GM10266 (cell line): Measurements from ENCODE around the gene AMOT.

Experiments used
- DNase-seq: peaks from one replicate; pipeline ENCODE4 v3.0.0; 2012; ENCODE audit errors: extremely low spot score
- TF ChIP-seq, protein P1 (sequence below): IDR thresholded peaks from 2 replicates; pipeline ENCODE4 v1.5.1; 2012; ENCODE audit warnings: mild to moderate bottlenecking, low read depth; ENCODE audit not compliant: control insufficient read depth, insufficient read depth; ENCODE audit errors: missing control alignments

Gene AMOT

DNA sequence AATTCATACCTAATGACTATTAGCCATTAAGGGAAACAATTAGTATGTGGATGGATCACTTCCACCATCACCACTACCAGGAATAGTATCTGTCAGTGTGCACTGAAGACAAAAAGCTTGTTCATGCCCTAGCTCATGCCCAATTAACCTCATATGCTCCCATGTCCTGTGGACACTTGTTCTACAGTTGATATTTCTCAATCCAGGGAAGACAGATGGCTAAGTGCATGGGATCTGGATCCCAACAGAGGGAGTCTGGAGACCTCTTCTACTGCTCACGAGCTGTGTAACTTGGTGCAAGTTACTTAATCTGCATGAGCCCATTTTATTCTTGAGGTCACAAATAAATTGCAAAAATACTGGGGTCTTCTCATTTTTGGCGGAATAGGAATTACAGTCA is 23.7 kb downstream of the AMOT start:
- TF ChIP-seq, protein P1, sequence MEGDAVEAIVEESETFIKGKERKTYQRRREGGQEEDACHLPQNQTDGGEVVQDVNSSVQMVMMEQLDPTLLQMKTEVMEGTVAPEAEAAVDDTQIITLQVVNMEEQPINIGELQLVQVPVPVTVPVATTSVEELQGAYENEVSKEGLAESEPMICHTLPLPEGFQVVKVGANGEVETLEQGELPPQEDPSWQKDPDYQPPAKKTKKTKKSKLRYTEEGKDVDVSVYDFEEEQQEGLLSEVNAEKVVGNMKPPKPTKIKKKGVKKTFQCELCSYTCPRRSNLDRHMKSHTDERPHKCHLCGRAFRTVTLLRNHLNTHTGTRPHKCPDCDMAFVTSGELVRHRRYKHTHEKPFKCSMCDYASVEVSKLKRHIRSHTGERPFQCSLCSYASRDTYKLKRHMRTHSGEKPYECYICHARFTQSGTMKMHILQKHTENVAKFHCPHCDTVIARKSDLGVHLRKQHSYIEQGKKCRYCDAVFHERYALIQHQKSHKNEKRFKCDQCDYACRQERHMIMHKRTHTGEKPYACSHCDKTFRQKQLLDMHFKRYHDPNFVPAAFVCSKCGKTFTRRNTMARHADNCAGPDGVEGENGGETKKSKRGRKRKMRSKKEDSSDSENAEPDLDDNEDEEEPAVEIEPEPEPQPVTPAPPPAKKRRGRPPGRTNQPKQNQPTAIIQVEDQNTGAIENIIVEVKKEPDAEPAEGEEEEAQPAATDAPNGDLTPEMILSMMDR: no peak
- no peak for DNase-seq

DNA sequence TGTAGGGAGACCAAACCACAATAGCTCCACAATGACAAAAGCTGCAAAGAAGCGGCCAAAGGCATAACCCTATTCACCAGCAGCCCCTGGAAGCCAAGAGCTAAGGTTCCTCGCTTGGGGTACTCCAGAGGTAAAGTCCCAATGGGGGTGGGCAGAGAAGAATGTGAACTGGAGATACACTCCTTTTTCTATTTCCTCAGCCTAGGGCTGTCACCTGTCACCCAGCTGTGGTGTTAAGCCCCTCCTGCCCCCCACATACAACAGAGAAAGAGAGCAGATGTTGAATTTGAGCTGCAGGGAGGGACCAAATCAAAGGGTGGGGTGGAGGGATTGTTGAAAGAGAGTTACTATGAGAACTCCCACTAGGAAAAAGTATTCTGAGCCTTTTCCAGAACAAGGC is 26.1 kb downstream of the AMOT start:
- no peak for DNase-seq

DNA sequence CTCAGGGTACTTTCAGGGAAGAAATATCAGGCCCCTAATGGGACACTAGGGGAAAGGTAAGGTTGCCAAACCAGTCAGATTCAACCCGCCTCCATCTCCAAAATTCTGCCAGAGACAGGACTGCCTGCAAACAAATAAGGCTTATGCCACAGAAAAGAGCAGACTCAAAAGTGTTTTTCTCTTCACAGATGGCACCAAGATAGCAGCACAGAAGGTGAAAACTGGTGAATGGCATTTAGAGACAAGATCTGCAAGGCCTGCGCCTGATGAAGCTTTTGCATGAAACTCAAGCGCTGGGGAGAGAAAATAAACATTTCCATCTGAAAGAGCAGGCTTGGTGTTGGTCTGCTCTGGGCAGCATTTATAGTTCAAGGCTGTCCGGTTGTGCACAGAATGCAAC is 27.9 kb downstream of the AMOT start:
- TF ChIP-seq, protein P1: no peak
- DNase-seq: no peak

More for the DNA sequence above, 26.1 kb downstream of the AMOT start:
- TF ChIP-seq, protein P1: no peak

DNA sequence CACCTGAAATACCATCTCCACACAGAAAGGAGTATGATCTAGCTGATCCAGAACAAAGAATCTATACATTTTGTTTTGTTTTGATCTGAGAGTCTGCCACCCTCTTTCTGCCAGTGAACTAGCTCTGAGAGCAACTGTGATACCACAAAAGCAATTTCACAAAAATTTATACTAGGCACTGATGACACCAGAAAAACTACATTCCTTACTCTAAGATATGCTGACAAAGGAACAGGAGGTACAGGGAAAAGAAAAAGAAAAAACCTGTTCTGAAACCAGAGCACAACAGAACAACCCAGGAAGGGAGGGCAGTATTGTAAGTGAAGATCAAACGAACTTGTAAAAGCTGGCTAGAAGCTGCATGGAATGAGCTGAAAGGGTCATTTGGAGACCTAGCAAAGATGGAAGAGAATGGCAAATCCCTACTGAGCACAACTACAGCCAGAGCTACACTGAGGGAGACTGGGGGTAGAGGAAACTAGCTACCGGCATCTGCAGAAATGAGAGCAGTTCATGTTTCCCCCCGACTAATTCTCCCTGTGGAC is 31.9 kb downstream of the AMOT start:
- TF ChIP-seq, protein P1: no peak
- no peak for DNase-seq

DNA sequence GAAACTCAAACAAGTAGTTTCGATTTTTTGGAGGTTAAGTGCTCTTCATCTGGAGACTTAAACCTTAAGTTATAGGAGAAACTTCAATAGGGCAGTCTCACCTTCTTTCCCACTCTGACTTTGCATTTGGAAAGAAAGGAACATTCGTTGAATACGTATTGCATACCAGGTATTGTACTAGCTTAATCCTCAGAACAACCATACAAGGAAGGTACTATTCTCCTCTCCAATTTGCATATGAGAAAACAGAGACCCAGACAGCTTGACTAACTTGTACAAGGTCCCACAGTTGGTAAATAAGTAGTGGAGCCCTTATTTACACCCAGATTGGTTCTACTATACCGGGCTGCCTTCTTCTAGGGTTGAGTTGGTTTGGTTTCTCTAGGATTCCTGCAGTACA is 32.6 kb downstream of the AMOT start:
- TF ChIP-seq, protein P1: no peak
- DNase-seq: no peak

DNA sequence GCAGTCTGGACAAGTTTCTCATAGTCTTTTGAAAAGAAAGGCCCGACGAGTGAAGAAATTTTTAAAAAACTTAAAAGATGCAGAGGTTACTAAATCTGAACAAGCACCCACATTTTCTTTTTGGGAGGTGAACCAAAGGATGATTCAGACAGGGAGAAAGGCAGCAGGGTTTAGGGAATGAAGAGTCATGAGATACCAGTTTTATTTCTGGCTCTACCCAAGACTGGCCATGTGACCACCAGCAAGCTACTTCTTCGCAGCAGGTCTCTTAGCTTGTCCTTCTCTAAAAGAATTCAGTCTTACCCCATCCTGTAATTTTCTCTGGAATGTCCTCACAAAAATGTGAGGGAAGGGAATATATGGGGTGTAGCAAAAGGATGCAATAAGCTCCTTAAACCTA is 37.6 kb downstream of the AMOT start:
- TF ChIP-seq, protein P1: no peak

DNA sequence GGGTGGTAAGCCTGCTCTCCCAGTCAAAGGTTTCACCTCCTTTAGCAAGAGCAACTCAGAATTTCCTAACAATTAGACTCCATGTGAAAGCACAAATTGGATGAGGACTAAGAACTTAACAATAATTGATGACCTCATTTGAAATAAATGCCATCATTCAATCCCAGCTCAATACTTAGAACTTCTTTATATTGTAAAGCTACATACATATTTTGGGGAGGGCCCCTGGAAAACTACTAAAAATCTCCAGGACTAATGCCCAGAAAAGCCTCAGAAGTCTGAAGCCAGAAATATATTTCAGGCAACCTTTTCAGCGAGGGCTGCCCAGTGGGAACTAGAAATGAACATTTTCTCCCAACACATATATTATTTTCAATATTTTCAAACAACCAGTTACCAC is 38.1 kb downstream of the AMOT start:
- no peak for DNase-seq

More for the DNA sequence above, 37.6 kb downstream of the AMOT start:
- DNase-seq: no peak

More for the DNA sequence above, 38.1 kb downstream of the AMOT start:
- TF ChIP-seq, protein P1: no peak
